HUDEP-2 (cell line): Measurements from ENCODE around the gene MKKS.
A peak's percentile ranks its signal among the peaks of the same experiment; 100 is the strongest.

ENCODE experiments used
- DNase-seq, 76 experiments: peaks; one replicate each; lab custom pipeline; 2025; ENCODE audit not compliant: unreplicated experiment in 76 of 76; lab: John Stamatoyannopoulos, UW

MKKS gene

DNA sequence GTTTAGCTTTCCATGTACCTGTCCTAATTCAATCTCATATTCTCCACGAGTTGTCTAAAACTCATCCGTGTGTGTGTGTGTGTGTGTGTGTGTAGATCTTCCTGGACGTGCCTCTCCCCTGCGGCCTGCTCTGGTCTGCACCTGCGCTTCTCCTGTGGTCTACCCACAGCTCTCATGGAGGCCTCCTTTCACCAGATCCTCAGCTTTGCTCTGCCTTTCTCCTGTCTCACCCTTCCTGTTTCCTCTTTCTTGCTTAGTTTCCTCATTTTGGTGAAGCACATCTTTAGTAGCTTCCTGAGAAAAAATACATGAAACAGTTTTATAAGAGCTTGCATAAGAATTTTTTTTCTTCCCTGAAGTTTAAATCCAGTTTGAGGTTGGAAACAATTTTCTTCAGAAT lies 19.2 kb upstream of the MKKS start:
- DNase-seq: peak in 3 of 76 experiments; percentile 4 to 22 (median 5)

DNA sequence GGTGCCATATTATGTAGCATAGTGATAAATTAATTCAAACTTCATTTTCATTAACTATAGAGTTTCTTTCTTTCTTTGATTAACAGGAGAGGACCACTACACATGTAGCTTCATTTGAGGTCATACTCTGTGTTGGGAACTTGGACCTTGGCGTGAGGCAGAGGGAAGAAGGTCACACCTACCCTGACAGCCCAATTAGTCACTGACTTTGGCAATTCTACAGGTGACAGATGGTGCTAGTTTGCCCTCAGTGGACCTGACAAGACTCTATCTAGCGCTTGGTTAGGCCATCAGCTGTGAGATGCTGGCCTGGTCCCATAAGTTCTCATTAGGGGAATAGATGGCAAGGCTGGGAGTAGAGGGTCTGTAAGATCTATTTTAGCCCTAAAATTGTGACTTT lies 15.2 kb upstream of the MKKS start:
- DNase-seq: peak in 3 of 76 experiments; percentile 6 to 22 (median 21)

DNA sequence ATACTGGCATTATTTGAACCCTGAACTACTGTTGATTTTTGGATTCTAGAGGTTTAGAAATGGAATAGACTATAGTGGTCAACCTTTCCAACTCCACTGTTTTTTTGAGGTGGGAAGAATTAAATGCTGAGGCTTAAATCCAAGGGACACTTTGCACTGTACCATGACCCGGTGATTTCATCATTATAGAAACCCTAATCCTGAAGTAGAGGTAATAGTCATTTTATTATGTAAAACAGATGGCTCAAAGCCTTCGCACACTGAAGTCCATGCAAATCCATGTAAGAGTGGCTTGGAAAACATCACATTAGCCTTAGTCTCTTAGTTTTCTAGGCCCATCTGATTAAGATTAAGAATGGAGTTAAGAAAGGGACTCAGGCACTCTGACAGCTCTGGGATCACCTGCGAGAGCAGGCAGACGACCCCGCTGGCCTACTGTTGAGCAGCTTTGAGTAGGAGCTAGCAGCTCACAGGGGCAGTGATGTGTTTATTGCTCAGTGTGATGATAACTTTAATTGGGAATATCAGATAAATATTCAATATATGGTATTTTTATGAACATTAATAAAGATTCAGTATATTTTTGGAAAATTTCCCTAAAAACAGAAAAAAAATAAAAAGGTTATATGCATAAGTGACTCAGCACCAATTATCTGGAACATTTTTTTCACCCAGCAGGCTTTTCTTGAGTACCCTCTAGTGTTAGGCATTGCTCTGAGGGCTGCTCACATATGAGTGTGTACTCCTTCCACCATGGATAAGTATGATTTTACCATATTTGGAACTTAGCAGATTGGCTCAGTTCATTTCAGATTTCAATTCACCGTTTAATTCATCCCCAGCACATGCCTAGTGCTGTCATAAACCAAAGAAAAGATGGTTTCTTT lies 14.5 kb upstream of the MKKS start:
- DNase-seq: peak in 1 of 76 experiments; percentile 2

DNA sequence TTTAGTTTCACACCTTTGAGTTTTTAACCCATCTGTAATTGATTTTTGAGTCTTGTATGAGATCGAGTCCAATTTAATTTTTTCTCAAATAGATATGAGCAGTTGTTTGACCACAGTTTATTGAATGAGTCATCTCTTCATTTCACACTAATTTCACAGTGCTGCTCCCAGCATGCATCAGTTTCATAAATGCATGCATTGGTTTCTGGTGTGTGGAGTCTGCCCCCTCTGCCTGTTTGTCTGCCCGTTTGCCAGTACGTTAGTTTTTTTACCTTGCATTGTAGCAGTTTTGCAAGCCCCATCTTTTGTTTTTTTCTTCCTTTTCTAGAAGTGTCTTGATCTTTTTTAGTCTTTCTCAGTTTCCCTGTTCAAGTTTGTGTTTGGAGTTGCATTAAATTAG lies 13.0 kb upstream of the MKKS start:
- DNase-seq: peak in 62 of 76 experiments; percentile 2 to 79 (median 38)

DNA sequence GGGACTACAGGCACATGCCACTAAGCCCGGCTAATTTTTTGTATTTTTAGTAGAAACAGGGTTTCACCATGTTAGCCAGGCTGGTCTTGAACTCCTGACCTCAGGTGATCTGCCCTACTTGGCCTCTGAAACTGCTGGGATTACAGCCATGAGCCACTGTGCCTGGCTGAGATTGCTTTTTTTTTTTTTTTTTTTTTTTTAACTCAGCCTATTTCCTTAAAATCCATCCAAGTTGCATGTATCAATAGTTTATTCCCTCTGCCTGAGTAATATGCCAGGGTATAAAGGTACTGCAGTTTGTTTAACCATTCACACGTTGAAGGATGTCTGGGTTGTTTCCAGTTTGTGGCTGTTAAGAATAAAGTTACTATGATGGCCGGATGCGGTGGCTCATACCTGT lies 11.7 kb upstream of the MKKS start:
- DNase-seq: no peak

DNA sequence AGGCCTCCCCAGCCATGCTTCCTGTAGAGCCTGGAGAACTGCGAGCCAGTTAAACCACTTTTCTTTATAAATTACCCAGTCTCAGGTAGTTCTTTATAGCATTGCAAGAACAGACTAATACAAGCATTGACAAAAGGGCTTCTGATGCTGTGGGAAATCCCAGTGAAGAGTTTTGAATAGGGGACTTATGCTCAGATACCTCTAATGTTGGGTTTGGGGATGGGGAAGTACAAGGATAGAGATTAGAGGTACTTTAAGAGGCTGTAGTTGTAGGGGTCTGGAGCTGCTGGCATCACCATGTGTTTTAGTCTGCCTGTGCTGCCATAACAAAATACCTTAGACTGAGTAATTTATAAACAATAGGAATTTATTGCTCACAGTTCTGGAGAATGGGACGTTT lies 9.9 kb upstream of the MKKS start:
- no peak for DNase-seq

DNA sequence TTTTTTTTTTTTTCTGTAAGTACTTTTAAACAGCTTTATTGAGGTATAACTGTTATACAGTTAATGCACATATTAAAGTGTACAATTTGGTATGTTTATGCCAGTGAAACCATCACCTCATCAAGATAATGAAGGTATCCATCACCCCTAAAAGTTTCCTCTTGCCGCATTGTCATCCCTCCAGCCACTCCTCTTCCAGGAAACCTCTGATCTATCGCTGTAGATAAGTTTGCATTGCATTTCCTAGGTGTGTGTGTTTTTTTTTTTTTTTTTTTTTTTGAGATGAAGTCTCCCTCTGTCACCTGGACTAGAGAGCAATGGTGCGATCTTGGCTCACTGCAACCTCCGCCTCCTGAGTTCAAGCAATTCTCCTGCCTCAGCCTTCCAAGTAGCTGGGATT lies 4.2 kb upstream of the MKKS start:
- DNase-seq: peak in 2 of 76 experiments; percentile 3 to 12

DNA sequence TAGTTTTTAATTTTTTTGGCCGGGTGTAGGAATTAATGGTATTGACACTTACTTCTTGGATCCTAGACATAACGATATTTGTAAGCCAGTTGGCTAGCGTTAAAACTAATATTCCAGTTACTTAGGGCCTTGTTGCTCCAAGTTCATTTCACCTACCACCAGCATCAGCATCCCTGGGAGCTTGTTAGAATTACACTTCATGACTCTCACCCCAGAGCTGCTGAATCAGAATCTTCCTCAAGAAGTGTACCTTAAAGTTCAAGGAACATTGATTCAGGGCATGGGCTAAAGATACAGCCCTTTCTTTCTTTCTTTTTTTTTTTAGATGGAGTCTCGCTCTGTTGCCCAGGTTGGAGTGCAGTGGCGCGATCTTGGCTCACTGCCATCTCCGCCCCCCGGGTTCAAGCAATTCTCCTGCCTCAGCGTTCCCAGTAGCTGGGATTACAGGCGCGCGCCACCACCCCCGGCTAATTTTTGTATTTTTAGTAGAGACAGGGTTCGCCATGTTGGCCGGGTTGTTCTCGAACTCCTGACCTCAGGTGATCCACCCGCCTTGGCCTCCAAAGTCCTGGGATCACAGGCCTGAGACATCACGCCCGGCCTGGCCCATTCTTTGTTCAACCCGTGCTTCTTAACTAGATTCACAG lies 2.2 kb upstream of the MKKS start:
- no peak for DNase-seq

DNA sequence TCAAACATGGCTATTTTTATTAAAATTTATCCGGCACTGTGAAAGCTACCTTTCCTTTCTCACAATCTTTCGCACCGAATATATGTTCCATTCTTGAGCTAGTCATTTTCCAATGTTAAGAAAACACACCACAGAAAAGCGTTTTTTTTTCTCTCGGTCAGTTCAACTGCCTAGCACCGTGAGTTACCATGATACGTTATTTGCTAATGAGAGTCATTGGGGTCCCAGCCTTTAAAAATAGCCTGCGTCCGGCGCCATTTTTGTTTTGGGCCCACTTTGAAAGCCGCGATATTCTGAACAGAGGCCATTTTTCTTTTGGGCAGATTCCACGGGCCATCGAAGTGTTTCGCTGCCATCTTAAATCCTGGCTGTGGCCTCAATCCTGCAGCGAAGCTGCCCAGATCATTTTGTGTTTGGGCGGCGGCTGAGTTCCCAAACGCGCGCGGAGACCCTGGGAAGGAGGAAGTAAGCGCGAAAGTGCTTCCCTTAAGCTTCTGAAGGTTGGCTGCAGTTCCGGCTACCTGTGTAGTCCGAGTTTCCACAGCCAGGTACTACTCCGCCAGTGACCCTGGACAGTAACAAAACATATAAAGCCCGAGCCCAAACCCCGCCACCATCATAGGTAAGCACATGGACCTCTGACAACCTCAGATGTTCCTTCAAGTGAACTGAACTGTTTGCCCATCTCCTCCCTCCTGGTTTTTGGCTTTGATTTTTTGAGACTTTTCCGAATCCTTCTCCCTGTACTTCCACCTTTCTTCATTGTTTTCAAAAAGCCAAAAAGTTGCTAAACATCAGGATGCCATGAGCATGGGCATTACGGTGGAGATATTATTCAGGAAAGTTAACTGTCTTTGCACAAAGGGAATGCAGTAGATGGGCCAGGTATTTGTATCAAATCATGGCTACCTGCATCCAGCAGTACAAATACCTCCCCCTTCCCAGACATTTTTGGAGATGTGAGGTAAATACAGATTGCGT lies 1.1 kb upstream of the MKKS start, which contains the start of gene SLX4IP:
Gene SLX4IP (plus strand): TSS at position 474 of the 981 bp plus-strand sequence. CDS start 22,900 bp downstream, outside the sequence.
- peak in 75 of 76 experiments; percentile 46 to 94 (median 84) for DNase-seq

DNA sequence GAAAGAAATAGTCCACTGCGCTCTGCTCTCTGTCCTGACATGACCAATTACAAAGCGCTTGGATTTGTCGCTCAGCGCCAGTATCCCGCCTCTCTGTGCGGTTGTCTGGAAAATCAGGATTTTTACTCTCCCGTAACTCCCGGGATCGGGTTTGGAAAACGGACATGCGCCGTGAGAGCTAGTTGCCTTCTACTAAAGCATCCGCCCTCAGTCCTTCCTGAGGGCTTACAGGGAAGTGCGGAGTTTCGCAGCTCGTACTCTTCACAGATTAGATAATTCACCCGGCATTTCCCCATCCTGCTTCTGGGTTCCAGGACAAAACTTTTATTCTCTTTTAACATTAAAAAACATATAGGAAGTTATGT lies 427 bp upstream of the MKKS start:
- peak in 75 of 76 experiments; percentile 19 to 89 (median 75) for DNase-seq

DNA sequence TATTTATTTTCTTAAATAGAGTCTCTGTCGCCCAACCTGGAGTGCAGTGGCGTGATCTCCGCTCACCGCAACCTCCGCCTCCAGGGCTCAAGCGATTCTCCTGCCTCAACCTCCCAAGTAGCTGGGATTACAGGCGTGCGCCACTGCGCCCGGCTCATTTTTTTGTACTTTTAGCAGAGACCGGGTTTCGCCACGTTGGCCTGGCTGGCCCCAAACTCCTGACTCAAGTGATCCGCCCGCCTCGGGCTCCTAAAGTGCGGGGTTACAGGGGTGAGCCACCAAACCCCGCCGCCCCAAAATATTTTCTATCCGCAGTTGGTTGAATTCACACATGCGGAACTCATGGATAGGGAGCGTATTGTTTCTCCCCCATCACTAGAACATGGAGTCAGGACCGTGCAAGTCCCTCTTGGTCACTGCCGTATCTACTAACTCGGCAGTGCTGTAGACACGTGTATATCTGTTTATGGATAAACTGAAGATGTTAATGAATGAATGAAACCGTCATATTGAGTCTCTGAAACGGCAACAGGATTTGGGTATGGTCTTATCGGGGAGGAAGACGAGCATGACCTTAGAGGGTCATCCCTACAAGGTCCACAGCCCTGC lies 904 bp downstream of the MKKS start:
- DNase-seq: peak in 1 of 76 experiments; percentile 54

DNA sequence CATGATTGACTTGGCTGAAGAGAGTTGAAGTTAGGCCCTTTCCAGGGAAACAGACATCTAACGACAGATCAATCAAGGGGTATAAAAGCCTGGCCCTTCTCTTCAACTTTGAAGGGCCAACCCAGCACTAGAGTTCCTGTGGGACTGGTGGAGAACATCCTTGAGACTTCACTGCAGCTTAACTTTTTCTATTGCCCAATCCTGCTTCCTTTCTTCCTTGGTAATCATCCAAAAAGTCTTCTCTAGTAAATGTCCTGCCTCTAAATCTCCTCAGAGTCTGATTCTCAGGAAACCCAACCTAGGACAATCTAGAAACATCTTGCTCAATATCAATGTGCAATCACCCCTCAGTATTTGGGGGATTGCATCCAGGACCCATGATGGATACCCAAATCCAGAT lies 1.9 kb downstream of the MKKS start:
- DNase-seq: no peak

DNA sequence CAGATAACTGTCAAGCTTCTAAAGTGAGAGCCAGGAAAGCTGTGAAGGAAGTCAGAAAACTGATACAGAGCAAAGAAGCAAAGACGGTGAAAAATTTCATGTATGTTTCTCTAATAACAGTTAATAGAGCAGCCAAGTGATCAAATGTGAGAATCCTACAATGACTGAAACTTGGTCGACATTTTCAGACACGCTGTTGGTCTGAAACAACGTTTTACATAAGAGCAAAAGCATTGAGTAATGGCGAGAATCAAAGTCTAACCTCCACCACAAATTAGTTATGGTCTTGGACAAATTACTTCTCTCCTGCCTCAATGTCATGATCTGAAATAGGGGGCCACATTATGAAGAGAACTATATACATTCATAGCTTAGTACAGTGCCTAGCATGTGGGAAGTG lies 3.3 kb downstream of the MKKS start:
- no peak for DNase-seq

DNA sequence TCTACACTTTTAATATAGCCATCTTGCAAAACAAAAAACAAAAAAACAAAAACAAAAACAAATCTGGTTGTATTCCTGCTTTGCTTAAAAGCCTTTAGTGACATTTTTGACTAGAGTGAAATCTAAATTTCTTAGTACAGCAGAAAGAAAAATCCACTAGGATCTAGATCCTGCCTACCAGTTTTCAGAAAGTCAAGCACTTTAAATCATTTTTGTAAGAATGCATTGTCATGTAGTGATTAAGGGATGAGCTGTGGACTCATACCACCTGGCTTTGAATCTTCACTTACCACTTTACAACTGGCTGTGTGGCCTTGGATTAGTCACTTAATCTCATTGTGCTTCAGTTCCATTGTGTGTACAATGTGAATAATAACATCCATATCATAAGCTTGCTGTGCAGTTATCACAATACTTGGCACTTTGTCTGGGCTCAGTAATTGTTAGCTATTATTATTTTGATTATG lies 4.0 kb downstream of the MKKS start:
- peak in 1 of 76 experiments; percentile 0 for DNase-seq

DNA sequence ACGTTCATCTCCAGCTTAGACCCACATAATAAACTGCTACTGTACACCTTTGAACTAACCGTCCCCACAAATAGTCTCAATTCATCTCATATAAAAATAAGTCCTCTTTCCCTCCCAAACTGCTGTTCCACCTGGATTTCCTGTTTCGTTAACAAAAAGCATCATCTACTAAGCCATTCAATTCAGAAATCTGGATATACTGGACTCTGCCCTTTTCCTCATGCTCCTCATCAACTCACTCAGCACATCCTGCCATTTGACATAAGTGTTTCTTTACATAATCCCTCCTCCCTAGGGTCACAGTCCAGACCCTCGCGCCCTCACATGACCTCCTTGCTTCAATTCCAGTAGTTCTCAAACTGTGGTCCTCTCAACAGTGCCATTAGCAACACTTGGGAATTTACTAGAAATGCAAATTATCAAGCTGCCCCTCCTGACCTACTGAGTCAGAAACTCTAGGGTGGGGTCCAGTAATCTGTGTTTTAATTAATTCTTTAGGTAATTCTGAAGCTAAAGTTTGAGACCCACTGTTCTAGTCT lies 4.5 kb downstream of the MKKS start:
- no peak for DNase-seq

DNA sequence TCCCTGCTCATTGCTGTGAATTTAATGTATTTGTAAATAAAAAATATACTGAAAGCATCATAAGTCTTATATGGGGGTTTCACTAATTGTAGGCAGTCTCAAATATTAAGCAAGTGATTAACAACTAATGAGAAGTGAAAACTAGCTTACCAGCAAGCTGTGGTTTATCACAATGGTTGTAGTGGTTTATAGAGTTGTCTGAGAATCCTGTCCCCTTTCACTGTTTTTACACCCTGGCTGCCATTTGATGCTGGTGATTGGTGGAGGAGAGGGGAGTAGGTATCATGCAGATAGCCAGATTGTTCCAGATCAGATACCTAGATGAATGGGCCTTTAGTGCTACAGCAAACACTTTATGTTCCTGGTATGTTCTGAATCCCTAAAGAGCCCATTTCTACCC lies 6.0 kb downstream of the MKKS start:
- DNase-seq: no peak

DNA sequence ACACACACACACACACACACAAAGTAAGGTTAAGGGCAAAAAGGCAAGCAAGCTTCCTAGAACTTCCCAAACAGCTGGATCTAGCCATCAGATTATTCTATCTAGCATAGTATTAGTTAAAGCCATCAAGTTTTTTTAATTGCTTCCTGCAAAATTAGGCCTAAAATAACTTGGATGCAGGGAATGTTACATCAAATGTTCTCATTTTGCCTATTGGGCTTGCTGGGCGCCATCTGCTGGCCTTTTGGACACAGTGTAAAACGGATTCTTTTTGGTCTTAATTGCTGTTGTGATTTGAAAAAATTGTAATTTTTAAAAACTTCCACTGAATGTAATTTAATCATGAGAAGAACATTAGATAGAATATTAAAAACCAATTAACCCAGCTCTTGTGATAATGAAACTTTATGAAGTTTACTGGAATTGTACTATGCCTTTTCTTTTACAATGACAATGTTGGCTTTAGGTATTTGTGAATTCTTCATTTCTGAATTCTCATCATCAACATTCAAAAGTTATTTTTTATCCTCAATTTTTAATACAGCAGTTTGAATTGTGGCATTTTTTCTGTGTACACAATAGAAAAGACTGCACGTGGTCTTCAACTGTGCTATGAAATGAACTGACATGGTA lies 6.8 kb downstream of the MKKS start:
- DNase-seq: peak in 20 of 76 experiments; percentile 3 to 31 (median 10)

DNA sequence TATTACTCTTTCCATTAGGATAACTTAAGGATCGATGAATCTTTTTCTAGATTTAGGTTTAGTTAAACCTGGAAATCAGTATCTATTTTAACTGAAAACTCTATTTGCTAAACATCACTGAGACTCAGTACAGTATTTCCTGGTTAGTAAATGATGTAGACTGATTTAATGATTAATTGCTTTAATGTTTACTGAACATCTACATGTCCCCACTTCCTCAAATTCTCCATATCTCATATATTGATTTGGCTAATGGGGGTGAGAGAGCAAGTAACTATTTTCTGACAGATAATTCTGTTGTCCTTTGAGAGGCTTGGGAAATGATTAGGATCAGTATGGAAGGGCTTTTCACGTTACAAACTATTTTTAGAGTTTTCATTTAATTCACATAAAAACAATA lies 10.3 kb downstream of the MKKS start:
- DNase-seq: no peak

DNA sequence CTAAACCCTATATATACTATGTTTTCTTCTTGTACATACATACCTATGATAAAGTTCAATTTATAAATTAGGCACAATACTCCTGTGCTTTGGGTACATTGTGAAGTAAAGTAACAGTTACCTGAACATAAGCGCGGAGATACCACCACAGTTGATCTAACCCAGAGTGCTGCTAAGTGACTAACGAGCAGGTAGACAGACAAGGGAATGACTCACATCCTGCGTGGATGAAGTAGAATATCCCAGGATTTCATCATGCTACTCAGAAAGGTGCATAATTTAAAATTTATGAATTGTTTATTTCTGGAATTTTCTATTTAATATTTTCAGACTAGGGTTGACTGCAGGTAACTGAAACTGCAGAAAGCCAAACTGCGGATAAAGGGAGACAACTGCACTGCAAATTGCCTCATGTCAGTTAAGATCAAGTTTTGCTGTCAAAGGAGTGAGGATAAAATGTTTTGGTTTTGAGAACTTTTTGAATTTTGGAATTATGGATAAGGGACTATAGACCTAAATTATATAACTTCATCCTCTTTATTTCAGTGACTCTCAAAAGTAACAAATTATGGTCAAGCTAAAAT lies 14.4 kb downstream of the MKKS start:
- no peak for DNase-seq
